Measurements from ENCODE around the gene EDEM1.
"Not testable (repeated sequence)": the region's sequence is repeated elsewhere in the genome, so short reads cannot be mapped to it uniquely, and the experiment has no call there.

EDEM1 gene

DNA sequence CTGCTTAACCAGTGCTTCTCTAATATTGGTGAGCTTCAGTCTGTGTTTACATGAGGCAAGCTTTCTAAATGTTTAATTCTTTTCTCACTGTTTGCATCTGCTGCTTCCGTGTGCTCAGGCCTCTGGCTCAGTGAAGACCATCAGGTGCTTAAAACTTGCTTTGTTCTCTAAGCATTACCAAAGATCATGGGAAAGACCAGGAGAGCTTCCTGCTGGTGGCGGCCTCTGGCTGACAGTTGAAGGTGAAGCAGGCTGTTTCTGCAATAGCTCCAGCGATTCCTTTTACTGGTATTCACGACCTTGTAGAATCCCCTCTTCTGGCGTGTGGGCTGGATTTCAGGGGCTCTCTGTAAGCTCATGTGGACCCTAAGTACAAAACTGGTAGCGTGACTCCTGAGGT, 45.1 kb downstream of the EDEM1 start:
- DNase-seq (ENCODE audit: low read depth): no peak

DNA sequence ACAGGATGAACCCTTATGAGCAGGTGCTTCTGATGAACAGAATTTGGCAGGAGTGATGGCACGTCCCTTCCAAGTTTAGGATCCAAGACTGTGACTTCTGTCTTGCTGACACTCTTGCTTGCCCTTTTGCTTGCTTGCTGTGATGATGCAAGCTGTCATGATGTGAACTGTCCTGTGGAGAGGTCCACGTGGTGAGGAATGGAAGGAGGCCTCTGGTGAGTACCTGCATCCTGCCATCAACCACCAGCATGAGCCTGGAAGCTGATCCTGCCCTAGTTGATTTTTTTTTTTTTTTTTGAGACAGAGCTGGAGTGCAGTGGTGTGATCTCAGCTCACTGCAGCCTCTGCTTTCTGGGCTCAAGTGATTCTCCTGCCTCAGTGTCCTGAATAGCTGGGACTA, 45.5 kb downstream of the EDEM1 start:
- no peak for DNase-seq (ENCODE audit: low read depth)

DNA sequence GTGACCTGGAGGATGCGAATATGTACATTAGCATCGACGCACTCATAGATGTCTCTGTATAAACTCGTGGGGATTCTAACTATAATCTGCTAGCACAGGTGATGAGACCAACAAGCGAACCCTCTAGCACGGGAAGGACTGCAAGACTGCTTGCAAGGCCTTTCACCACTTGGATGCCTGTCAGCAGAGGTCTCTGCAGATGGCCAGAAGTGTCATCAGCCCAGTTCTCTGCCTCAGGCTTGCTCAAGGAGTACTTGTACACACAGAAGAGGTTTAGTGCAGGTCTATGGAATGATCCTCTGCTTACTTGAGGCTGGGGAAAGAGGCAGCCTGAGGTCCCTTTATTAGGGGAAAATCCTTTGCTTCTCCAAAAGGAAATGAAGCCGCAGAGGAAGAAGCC, 48.1 kb downstream of the EDEM1 start:
- DNase-seq (ENCODE audit: low read depth): no peak

DNA sequence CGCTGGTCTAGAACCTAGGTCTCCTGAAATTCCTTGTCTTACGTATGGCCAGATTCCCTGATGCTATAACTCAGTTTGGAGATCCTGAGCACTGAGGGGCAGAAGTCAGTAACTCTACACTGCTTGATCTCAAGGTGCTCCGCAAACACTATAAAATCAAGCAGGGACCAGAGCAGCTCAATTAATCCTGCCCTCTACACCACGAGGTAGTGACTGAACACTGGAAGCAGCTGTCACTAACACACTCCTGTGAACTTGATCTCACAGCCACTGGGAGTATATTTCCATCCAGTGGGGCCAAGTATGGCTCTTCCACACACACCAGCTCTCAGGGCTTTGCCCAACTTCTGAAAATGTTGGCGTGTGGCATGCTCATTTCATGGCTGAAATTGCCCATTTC, 51.0 kb downstream of the EDEM1 start:
- DNase-seq (ENCODE audit: low read depth): no peak

DNA sequence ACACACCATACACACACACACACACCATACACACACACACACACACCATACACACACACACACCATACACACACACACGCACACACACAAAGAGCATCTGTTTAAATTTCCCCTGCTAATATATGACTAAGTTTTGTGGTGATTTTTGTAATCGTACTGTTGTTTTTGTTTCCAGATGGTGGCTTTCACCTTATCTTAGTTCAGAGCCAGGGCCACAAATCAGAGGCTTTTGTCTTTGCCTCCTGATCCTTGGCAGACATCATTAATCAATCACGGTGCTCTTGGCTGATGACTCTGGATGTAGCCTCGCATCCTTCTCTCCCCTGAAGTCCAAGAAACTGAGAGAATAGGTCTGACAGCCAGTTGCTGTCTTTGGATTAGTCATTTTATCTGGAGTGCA, 52.1 kb downstream of the EDEM1 start:
- DNase-seq (ENCODE audit: low read depth): no peak

DNA sequence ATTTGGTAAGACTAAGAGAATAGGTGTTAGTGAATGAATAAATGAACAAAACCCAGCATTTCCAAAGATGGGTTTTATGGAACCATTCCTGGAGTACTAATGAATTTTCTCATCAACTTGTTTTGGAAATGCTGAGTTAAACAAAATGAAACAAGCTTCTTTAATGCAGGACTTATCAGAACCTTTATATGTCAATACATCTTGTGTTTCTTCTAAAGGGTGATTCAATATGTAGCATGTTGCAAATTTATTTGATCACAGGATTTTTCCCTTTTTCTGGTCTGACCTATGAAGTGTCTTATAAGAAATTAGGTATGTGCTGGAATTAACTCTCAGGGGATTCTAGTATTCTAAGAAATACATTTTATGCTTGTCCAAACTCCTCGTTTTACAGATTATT, 53.2 kb downstream of the EDEM1 start:
- DNase-seq (ENCODE audit: low read depth): no peak

DNA sequence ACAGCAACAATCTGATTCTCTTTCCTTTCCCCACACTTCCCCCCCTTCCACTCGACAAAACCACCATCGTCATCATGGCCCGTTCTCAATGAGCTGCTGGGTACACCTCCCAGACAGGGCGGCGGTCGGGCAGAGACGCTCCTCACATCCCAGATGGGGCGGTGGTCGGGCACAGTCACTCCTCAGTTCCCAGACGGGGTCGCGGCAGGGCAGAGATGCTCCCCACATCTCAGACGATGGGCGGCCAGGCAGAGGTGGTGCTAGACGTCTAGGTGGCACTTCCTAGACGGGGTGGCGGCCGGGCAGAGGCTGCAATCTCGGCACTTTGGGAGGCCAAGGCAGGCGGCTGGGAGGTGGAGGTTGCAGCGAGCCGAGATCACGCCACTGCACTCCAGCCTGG, 55.3 kb downstream of the EDEM1 start:
- not testable (repeated sequence) for DNase-seq (ENCODE audit: low read depth)

DNA sequence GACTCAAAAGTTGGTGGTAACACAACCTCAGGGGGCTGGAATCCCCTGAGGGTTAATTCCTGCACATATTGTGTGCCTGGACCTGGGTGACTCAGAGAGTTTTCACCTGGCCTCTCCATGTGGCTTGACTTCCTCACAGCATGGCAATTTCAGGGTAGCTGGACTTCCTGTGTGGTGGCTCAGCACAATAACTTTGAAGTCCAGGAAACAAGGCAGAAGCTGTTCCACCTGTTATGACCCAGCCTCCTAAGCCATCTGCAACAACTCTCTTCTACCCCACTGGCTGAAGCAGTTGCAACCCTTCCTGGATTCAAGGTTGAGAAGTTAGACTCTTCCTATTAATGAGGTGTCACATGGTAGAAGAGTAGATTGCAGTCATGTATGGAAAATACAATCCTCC, 58.4 kb downstream of the EDEM1 start:
- DNase-seq (ENCODE audit: low read depth): no peak

DNA sequence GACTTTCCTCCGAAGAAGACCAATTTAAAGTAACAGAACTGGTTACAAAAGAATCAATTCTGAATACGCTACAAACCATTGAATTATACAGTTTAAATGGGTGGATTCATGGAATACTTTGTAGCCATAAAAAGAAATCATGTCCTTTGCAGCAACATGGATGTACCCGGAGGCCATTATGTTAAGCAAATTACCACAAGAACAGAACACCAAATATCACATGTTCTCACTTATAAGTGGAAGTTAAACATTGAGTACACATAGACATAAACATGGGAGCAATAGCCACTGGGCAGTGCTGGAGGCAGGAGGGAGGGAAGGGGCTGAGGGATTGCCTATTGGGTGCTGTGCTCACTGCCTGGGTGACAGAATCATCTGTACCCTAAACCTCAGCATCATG, 61.3 kb downstream of the EDEM1 start:
- DNase-seq (ENCODE audit: low read depth): no peak

DNA sequence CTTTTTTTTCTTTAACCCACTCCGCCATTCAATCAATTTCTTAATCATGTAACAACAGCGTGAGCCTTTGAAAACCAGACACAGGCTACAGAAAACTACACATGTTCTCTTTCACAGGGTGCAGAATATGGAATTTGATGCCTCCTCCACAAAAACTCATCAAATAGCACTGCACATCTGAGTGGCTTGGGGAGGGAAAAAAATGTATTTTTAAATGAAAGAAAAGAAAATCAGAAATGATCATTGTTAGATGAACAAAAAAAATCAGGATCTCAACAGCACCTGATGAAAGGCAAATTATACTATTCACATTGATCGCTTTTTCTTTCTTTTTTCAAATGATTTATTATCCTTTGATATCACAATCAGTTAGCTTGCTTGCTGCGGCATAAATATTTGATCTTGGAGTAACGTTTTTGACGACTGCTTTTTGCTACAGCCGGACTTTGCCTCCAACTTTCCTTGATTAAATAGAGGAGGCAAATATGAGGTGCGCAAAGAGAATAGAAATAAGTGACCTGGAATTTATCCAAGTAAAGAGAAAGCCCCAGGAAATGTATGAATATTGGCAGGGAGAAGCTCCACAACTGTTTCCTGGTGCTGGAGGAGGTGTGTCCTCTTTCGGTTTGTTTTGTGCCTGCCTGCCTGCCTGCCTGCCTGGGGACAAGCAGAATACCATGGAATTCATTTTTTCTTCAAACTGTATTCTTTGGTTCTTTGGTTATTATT, 63.1 kb downstream of the EDEM1 start:
- DNase-seq (ENCODE audit: low read depth): no peak

DNA sequence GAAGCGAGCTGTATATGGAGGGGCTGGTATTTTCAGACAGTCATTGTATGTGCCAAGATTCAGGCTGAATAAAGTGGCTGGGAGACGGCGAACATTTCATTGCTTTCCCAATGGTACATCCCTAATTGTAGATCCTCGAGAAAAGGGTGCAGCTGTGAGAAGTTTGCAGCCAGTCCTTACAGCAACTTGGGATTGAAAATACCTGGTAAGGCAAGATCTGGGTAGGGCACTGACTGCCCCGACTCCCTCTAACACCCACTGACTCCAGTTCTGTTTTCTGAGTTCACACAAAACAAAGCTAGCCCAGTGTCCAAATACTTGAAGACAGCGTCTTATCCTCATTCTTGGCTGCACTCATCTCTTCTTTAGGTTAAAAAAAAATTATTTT, 63.7 kb downstream of the EDEM1 start:
- no peak for DNase-seq (ENCODE audit: low read depth)

DNA sequence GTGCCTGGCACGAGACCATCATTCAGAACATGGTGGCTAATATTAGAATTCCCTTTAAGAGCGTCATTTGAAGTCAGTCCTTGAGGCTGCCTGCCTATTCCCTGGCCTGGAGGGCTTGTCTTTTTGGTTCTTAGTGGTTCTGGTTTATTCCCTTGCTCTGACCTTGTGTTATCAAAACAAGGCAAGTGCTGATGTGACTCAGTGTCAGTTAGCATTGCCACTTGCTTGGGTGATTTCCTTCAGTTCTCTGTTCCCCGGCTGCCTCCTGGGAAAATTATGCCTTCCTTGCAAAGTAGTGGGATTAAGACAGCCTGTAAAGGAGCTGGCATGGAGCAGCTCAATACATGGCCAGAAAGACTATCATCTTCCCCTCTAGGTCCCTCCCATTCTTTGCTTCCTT, 64.6 kb downstream of the EDEM1 start:
- no peak for DNase-seq (ENCODE audit: low read depth)

DNA sequence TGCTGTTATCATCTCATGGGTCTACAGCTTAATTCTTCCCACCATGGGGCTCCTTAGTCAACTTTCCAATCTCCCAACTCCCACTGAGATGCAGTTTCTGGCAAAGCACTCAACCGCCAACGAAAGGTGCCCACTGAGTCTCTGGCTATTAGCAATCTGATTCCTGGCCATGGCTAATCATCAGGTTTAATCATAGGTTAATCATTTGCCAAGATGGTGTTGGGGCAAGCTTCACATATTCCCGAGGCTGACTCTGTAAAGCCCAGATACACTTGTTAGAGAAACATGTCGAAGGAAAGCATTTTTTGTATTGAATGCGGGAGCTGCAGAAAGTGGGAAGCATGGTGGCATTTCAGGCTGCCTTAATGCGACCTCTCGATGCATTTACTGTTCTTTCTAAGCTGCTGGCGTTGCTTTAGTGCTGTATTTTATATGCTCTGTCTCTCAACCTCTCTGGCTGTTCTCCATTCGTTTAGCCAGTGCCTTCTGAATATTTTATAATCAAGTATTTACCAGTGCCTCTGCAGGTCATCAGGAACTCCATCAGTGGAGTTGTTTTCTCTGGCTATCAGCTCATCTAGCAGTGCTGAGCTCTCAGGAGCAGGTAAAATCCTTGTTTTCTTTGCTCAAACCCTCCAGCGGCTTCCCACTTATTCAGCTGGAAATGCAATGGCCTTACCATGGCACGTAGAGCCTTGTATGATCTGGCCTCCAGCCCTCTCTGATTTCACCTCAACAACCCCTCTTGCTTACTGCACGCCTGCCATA, 67.0 kb downstream of the EDEM1 start:
- no peak for DNase-seq (ENCODE audit: low read depth)

DNA sequence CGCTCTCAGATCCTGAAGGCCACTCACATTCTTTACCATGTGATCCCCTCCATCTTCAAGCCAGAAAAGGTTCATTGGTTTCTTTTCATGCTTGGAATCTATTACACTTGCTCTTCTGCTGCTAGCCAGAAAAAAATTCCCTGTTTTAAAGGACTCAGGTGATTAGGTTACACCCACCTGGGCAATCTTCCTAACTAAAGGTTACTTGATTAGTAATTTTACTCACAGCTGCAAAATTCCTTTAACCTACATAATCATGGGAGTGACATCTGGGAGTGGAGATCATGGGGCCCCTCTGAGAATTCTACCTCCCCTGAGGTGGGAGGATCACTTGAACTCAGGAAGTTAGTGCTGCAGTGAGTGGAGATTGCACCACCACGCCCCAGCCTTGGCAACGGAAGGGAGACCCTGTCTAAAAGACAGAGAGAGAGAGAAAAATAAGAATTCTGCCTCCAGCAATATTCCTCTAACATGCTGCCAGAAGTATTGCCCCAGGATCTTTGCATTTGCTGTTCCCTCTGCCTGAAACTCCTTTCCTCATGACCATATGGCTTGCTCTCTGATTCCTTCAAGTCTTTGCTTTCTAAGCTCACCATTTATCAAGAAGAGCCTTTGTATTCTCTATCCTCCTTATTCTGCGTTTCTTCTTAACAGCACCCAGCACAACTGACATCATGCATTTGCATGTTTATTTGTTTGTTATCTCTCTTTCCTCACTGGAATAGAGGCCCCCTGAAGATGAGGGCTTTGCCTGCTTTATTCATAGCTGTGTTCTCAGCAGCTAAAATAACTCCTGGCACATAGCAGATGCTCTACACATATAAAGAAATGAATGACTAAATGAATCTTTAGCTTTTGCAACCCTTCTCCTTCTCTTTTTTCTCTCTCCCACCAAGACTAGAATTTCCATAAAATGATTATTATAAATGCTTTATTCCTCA, 68.2 kb downstream of the EDEM1 start:
- DNase-seq (ENCODE audit: low read depth): no peak

DNA sequence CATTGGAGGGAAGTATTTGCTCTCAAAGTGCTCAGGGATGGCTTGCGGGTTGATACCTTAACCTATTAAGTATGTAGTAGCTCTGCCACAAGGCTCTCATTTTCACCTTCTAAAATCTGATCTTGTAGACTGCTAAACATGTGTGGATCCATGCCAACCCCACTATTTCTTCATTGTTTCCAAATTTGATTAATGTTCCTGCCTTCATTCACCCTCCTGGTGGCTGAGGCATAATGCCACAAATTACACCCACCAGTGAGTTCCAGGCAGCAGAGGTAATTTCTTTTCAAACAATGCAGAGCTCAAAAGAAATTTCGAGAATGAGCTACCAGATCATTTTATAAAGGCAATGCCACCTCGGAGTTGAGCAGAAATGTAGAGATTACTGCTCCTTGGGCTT, 71.0 kb downstream of the EDEM1 start:
- no peak for DNase-seq (ENCODE audit: low read depth)

DNA sequence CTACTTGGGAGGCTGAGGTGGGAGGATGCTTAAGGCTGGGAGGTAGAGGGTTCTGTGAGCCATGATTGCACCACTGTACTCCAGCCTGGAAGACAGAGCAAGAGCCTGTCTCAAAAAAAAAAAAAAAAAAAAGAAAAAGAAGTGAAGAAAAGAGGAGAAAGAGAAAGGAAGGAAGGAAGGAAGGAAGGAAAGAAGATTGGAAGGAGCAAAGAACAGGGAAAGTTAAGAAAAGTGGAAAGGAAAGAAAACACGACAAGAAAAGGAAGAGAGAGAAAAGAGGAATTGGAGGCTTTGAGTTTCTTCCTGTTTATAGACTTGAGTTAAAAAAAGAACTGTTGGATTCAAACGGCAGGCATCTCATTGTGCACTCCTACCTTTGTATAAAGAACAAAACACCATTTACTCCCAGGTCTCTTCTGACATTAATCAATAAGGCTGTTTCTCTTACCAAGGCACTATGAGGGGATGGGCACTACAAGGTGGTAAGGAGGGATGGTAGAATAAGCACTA, 73.5 kb downstream of the EDEM1 start:
- no peak for DNase-seq (ENCODE audit: low read depth)

DNA sequence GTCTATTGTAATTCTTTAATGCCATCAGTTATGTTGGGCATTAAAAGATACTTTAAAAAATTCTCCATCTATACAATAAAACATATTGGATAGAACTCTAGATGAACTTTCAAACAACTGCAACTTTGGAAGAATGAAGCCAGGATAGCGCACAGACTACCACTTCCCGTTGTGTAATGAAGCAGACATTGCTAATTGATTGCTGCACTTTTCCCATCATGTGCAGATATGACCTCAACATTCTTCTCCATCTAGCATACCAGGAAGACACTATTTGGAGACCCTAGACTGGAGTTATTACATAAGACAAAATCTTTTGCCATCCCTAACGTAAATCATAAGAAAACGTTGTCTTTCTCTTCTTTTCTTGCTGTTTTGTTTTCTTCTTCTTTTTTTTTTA, 75.0 kb downstream of the EDEM1 start:
- no peak for DNase-seq (ENCODE audit: low read depth)

DNA sequence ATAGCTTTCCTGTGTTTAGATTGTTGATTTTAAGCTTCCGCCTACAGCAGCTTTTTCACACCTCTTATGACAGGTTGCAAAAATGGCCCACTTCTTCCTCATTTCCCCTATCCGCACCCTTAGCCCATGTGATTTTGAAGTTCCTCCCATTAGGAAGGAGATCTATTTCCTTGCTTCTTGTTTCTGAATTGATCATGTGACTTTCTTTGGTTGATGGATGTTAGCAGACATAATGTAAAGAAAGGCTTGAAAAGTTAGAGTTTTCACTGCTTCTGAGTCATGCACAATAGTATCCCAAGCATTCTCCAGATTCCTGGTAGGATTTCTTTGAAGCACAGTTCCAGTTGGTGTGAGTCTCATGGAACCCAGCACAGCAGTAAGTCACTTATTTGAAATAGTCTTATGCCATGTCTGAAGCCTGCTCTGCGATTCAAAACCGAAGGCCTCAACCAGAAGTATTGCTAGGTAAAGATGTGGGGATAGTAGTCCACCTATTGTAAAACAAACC, 76.6 kb downstream of the EDEM1 start:
- DNase-seq (ENCODE audit: low read depth): no peak

DNA sequence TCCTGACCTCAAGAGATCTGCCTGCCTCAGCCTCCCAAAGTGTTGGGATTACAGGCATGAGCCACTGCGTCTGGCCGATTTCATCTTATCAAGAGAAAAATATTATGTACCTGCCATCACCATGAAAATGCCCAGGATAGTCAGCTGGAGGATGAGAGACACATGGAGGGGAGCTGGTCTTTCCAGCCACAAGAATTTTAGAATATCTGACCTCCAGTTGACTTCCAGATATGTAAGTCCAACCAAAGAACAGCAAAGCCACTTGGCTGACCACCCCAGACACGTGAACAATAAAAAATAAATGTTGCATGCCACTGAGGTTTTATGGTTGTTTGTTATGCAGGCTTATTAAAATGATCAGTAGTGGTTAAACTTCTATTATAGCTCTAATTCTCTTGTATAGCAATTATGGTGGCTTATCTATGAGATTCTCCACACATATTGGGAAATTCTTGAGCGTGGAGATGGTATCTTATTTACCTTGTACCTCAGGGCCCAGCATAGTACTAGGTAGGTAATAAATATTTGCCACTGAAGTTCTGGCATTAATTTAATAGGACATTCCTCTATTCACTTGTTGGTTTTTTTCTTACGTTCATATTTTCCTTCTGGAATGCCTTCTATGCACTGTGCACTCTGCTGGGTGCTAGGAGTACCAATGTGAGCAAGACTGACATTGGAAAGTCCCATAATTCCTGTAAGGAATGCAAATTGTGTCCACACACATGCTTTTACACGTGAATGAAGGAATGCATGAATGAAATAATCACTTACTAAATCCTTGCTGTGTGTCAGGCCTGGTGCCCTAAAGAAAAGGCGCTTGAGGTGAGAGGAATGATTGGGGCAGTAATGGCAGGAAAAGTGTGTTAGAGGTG, 77.6 kb downstream of the EDEM1 start:
- DNase-seq (ENCODE audit: low read depth): no peak

DNA sequence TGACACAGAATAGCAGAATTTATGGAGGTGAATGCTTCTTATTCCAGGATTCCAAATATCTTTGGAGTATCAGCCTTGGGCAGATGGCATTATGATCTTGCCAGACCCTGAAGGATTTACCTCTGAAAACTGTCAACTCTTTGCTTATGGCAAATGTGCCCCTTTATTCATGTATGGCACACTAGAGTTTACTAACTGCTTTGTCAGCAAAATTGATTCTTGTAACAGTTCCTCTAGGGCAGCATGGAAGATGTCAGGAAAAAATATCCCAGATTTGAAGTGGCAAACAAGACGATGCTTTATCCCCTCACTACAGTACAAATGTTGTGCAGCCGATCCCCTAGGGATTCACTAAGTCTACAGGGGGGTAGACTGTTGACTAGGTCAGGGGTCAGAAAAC, 79.7 kb downstream of the EDEM1 start:
- no peak for DNase-seq (ENCODE audit: low read depth)

DNA sequence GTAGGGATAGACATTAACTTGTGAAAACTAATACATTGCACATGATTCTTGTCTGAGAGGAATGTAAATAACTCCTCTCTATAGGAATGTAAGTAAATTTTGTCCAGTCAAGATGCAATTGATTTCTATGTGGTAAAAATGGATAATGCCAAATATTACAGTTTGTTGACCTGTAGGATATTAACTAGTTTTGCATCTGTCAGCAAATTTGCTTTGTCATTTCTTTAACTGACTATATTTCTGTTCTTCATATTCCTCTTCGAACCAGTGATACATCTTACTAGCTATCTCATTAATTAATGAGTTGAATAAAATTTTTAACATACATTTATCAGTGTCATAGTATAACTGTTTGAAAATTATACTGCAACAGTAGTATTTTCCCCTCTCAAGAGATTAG, 80.4 kb downstream of the EDEM1 start:
- no peak for DNase-seq (ENCODE audit: low read depth)

Data from stimulated activated CD8-positive, alpha-beta memory T cell treated with anti-CD3 and anti-CD28 coated beads, Interleukin-4, amount 100 ng/mL, for 24 hours (primary cell).